Endodermal cell (in vitro differentiated cells): ENCODE results near the gene THSD7B. TPM values are rescaled to one million over a fixed set of nuclear protein-coding genes. Genes with fewer than 3 reads are reported as not detected.
"Not testable (repeated sequence)": the region's sequence is repeated elsewhere in the genome, so short reads cannot be mapped to it uniquely, and the experiment has no call there.

Experiments
- DNase-seq: peaks from one replicate; pipeline ENCODE4 v3.0.0-alpha.2; 2017
- H3K27ac ChIP-seq: 2 replicates; pipeline ENCODE4 v1.5.1; 2013; ENCODE audit warnings: mild to moderate bottlenecking, low read depth, low read length, moderate library complexity
- H3K27me3 ChIP-seq: 2 replicates; pipeline ENCODE4 v1.6.1; 2013; ENCODE audit warnings: mild to moderate bottlenecking, low read length, moderate library complexity; ENCODE audit not compliant: insufficient read depth, control insufficient read depth, poor library complexity, severe bottlenecking
- H3K36me3 ChIP-seq: 2 replicates; pipeline ENCODE4 v1.7.0; 2013; ENCODE audit warnings: mild to moderate bottlenecking, low read length, moderate library complexity; ENCODE audit not compliant: control insufficient read depth, insufficient read depth
- H3K4me1 ChIP-seq: one replicate; pipeline ENCODE4 v1.7.0; 2013; ENCODE audit warnings: low read length; ENCODE audit not compliant: control insufficient read depth, insufficient read depth
- H3K4me3 ChIP-seq: 2 replicates; pipeline ENCODE4 v1.5.1; 2013; ENCODE audit warnings: mild to moderate bottlenecking, low read length, moderate library complexity
- H3K9ac ChIP-seq: 2 replicates; pipeline ENCODE4 v1.6.1; 2013; ENCODE audit warnings: mild to moderate bottlenecking, low read length, moderate library complexity; ENCODE audit not compliant: poor library complexity, severe bottlenecking; ENCODE audit errors: extremely low read depth
- H3K9me3 ChIP-seq: 2 replicates; pipeline ENCODE4 v1.6.1; 2013; ENCODE audit warnings: mild to moderate bottlenecking, low read length, moderate library complexity; ENCODE audit not compliant: control insufficient read depth
- H3K27ac Mint-ChIP-seq: 2 replicates; pipeline ENCODE4 v1.8.0; 2020; ENCODE audit warnings: mixed read lengths
- H3K27me3 Mint-ChIP-seq: 2 replicates; pipeline ENCODE4 v1.8.0; 2021; ENCODE audit warnings: mild to moderate bottlenecking, mixed read lengths; ENCODE audit not compliant: insufficient read depth
- H3K36me3 Mint-ChIP-seq: 2 replicates; pipeline ENCODE4 v1.8.0; 2020; ENCODE audit warnings: low read depth, mixed read lengths
- H3K4me1 Mint-ChIP-seq: 2 replicates; pipeline ENCODE4 v1.8.0; 2020; ENCODE audit warnings: mixed read lengths
- H3K4me3 Mint-ChIP-seq: 2 replicates; pipeline ENCODE4 v1.8.0; 2020; ENCODE audit warnings: mild to moderate bottlenecking, moderate library complexity, mixed read lengths
- H3K9me3 Mint-ChIP-seq: 2 replicates; pipeline ENCODE4 v1.8.0; 2020; ENCODE audit warnings: mild to moderate bottlenecking, mixed read lengths
- CTCF ChIP-seq: fragments of 200-600 bp; sonication (generic); conservative IDR thresholded peaks from 2 replicates; pipeline ENCODE4 v1.5.0; 2021; ENCODE audit warnings: antibody characterized with exemption, mild to moderate bottlenecking
- WGBS, 2 experiments: methylation state at CpG; one replicate each; pipeline versions ENCODE4 v1.1.5 to v1.1.7; 2013; ENCODE audit warnings: missing lambda C conversion rate in 2 of 2, mixed read lengths in 1 of 2; ENCODE audit not compliant: insufficient coverage in 1 of 2, insufficient read length in 1 of 2; 5-methylcytosine and 5-hydroxymethylcytosine counted together
- total RNA-seq, 2 donors: library from RNA; stranded (reverse); fragmentation: NEBNext Ultra II Directional in 1 of 2; extraction: Animal tissue kit (Norgen Biotek cat#: 25700) in 1 of 2; gene quantifications; 2 replicates in 1 of 2; 3 replicates in 1 of 2; pipeline ENCODE4 v1.2.1, GENCODE V29; 2021

The THSD7B gene
- total RNA-seq, 2 donors from 2014 or later: 1.8 to 2.6 TPM

GRCh38 chr2:136741471-136741870 is 23.9 kb upstream of the THSD7B start:
- WGBS, 2 experiments: 74% methylated on average over 2 of the region's 2 CpGs; no CpG with 5 or more reads in 1 of the 2 experiments
- H3K9me3 ChIP-seq: no peaks in the 10 kb centered on the region
- no peaks in the 10 kb centered on the region for H3K36me3 Mint-ChIP-seq
- no peaks in the 10 kb centered on the region for H3K36me3 ChIP-seq
- H3K4me3 Mint-ChIP-seq: no peak overlapping the region
- no peaks in the 10 kb centered on the region for H3K9me3 Mint-ChIP-seq
- no peak for TF ChIP-seq CTCF
- H3K27ac Mint-ChIP-seq: no peak overlapping the region
- H3K27ac ChIP-seq: no peak overlapping the region
- no peak for DNase-seq
- no peaks in the 10 kb centered on the region for H3K4me1 Mint-ChIP-seq
- no peak overlapping the region for H3K9ac ChIP-seq
- H3K4me1 ChIP-seq: no peaks in the 10 kb centered on the region
- peaks cover 44% of the 10 kb centered on the region for H3K27me3 Mint-ChIP-seq
- H3K27me3 ChIP-seq: peaks cover 42% of the 10 kb centered on the region
- H3K4me3 ChIP-seq: no peak overlapping the region

- H3K27ac ChIP-seq: no peak overlapping the region
- H3K9me3 Mint-ChIP-seq: no peaks in the 10 kb centered on the region
- no peaks in the 10 kb centered on the region for H3K4me1 ChIP-seq
- H3K9ac ChIP-seq: no peak overlapping the region
- H3K36me3 ChIP-seq: no peaks in the 10 kb centered on the region
- no peaks in the 10 kb centered on the region for H3K36me3 Mint-ChIP-seq
- DNase-seq: no peak
- peaks cover 25% of the 10 kb centered on the region for H3K27me3 ChIP-seq
- no peak overlapping the region for H3K4me3 ChIP-seq
- H3K27me3 Mint-ChIP-seq: peaks cover 25% of the 10 kb centered on the region
- H3K27ac Mint-ChIP-seq: no peak overlapping the region
- 83 to 85% methylated on average over 2 of the region's 2 CpGs for WGBS, 2 experiments
- no peaks in the 10 kb centered on the region for H3K9me3 ChIP-seq
- no peak for TF ChIP-seq CTCF
- H3K4me1 Mint-ChIP-seq: peaks cover 13% of the 10 kb centered on the region
- H3K4me3 Mint-ChIP-seq: no peak overlapping the region
These were observed 15.3 kb upstream of the THSD7B start for GRCh38 chr2:136750065-136750464.

GRCh38 chr2:136751406-136751805 is 13.9 kb upstream of the THSD7B start:
- no peak overlapping the region for H3K27ac Mint-ChIP-seq
- 80 to 90% methylated on average over 1 to 2 of the region's 2 CpGs for WGBS, 2 experiments
- no peaks in the 10 kb centered on the region for H3K36me3 Mint-ChIP-seq
- Histone ChIP-seq H3K4me3 (no peak overlapping the region), H3K9ac (no peak overlapping the region), H3K9me3 (no peaks in the 10 kb centered on the region), H3K36me3 (no peaks in the 10 kb centered on the region), H3K4me1 (no peaks in the 10 kb centered on the region), H3K27ac (no peak overlapping the region), H3K27me3 (peaks cover 26% of the 10 kb centered on the region)
- DNase-seq: no peak
- no peak overlapping the region for H3K4me3 Mint-ChIP-seq
- H3K27me3 Mint-ChIP-seq: peaks cover 27% of the 10 kb centered on the region
- peaks cover 13% of the 10 kb centered on the region for H3K4me1 Mint-ChIP-seq
- H3K9me3 Mint-ChIP-seq: no peaks in the 10 kb centered on the region
- no peak for TF ChIP-seq CTCF

GRCh38 chr2:136758504-136758903 is 6.8 kb upstream of the THSD7B start:
- H3K4me1 Mint-ChIP-seq, H3K27ac Mint-ChIP-seq, H3K9ac ChIP-seq, H3K4me3 Mint-ChIP-seq, H3K4me1 ChIP-seq, H3K27ac ChIP-seq, H3K36me3 ChIP-seq, H3K4me3 ChIP-seq, DNase-seq, H3K36me3 Mint-ChIP-seq, H3K9me3 ChIP-seq: not testable (repeated sequence)
- WGBS, 2 experiments: 91 to 93% methylated on average over 5 to 22 of the region's 22 CpGs
- H3K27me3 ChIP-seq: peaks cover 63% of the 10 kb centered on the region
- peaks cover 57% of the 10 kb centered on the region for H3K27me3 Mint-ChIP-seq
- H3K9me3 Mint-ChIP-seq: peaks cover 11% of the 10 kb centered on the region
